Fibroblast of pulmonary artery (primary cell): ENCODE measurements around the gene MAP4K1.

Experiments
- DNase-seq: peaks from one replicate; pipeline ENCODE4 v3.0.0-alpha.2; 2010; ENCODE audit warnings: low read depth
- H3K4me3 ChIP-seq: replicated peaks from 2 replicates; pipeline ENCODE4 v1.5.1; 2011; ENCODE audit warnings: low read depth, mild to moderate bottlenecking, control low read depth, low read length, moderate library complexity
- TF ChIP-seq, protein P1 (sequence below): IDR thresholded peaks from 2 replicates; pipeline ENCODE4 v1.5.1; 2011; ENCODE audit warnings: mild to moderate bottlenecking, control low read depth, low read length, inconsistent platforms; ENCODE audit errors: missing control alignments

MAP4K1 gene

GRCh38 chr19:38663957-38664502 lies 46.3 kb upstream of the MAP4K1 start:
- no peak overlapping the region for H3K4me3 ChIP-seq
- TF ChIP-seq, protein P1, sequence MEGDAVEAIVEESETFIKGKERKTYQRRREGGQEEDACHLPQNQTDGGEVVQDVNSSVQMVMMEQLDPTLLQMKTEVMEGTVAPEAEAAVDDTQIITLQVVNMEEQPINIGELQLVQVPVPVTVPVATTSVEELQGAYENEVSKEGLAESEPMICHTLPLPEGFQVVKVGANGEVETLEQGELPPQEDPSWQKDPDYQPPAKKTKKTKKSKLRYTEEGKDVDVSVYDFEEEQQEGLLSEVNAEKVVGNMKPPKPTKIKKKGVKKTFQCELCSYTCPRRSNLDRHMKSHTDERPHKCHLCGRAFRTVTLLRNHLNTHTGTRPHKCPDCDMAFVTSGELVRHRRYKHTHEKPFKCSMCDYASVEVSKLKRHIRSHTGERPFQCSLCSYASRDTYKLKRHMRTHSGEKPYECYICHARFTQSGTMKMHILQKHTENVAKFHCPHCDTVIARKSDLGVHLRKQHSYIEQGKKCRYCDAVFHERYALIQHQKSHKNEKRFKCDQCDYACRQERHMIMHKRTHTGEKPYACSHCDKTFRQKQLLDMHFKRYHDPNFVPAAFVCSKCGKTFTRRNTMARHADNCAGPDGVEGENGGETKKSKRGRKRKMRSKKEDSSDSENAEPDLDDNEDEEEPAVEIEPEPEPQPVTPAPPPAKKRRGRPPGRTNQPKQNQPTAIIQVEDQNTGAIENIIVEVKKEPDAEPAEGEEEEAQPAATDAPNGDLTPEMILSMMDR: no peak
- no peak for DNase-seq

DNA sequence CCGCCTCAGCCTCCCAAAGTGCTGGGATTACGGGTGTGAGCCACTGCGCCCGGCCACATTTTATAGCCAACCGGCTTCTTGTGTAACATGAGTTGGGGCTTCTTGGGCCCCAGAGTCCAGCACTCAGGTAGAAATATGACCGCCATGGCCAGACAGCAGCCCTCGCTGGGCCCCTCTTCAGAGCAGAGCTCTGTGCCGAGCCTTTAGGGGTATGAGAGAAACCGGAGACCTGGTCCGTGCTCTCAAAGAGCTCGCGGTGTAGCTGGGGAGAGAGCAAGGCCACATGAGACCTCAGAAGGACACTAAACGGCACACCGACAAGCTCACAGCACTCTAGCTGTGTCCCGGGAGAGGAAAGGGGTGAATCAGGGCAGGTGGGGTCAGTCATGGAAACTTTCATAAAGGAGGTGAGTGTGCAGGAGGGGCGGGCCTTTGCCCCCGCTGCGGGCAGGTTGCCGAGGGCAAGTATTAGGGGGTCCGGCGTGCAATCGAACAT lies 45.5 kb upstream of the MAP4K1 start:
- TF ChIP-seq, protein P1: no peak
- H3K4me3 ChIP-seq: no peak overlapping the region
- DNase-seq: no peak

DNA sequence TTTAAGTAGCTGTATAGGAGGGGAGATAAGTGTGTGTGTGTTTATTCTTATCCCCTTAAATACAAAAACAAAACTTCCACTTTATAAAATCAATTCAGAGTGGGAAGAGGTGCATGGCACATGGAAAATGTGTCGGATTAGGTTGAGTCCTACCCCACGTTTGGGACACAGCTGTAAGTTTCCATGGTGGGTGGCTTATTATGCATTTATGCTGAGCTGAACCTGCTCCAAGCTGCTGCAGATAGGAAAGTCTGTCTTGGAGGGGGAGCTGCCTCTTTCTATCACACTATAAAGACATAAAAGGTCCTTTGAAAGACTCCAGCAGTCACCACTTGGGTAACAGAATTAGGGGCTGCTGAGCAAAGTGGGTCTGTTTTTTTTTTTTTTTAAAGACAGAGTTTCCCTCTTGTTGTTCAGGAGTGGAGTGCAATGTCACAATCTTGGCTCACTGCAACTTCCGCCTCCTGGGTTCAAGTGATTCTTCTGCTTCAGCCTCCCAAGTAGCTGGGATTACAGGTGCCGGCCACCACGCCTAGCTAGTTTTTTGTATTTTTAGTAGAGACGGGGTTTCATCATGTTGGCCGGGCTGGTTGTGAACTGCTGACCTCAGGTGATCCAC lies 44.9 kb upstream of the MAP4K1 start:
- H3K4me3 ChIP-seq: no peak overlapping the region
- no peak for DNase-seq
- TF ChIP-seq, protein P1: no peak

GRCh38 chr19:38661996-38662395 lies 44.2 kb upstream of the MAP4K1 start:
- H3K4me3 ChIP-seq: no peak overlapping the region
- DNase-seq: no peak
- TF ChIP-seq, protein P1: no peak

- DNase-seq: no peak
- H3K4me3 ChIP-seq: no peak overlapping the region
- TF ChIP-seq, protein P1: no peak
Observed at GRCh38 chr19:38661136-38661535, 43.4 kb upstream of the MAP4K1 start.

- TF ChIP-seq, protein P1: no peak
- H3K4me3 ChIP-seq: no peak overlapping the region
- no peak for DNase-seq
Observed at GRCh38 chr19:38660724-38661123, 43.0 kb upstream of the MAP4K1 start.
